Measurements from ENCODE around the gene EDA.

The EDA gene

GRCh38 chrX:70079870-70080269, 464.0 kb downstream of the EDA start:
- Histone ChIP-seq H3K27me3 (ENCODE audit: insufficient read depth, low read length, poor library complexity, severe bottlenecking) (no peaks in the 10 kb centered on the region), H3K79me2 (ENCODE audit: insufficient read depth, low read length) (no peaks in the 10 kb centered on the region), H3K4me1 (ENCODE audit: insufficient read depth, low read length, poor library complexity, severe bottlenecking) (no peaks in the 10 kb centered on the region), H4K20me1 (ENCODE audit: insufficient read depth, low read length, poor library complexity, severe bottlenecking) (no peaks in the 10 kb centered on the region), H3F3A (ENCODE audit: low read depth) (no peaks in the 10 kb centered on the region), H3K9me3 (ENCODE audit: insufficient read depth, low read depth, low read length) (no peaks in the 10 kb centered on the region), H3K4me2 (ENCODE audit: low read depth, low read length, poor library complexity, severe bottlenecking) (no peak overlapping the region), H3K36me3 (ENCODE audit: insufficient read depth, low read length) (no peaks in the 10 kb centered on the region), H2AFZ (ENCODE audit: low read length) (no peak overlapping the region), H3K9ac (ENCODE audit: low read depth, low read length, poor library complexity, severe bottlenecking) (no peak overlapping the region), H3K9me2 (replicated peaks; ENCODE audit: low read depth, low read length) (no peaks in the 10 kb centered on the region), H3K4me3 (ENCODE audit: low read length, poor library complexity, severe bottlenecking) (no peak overlapping the region)
- TF ChIP-seq EZH2phosphoT487 (IDR thresholded peaks at IDR 0.05; ENCODE audit: borderline replicate concordance) (no peak), CTCF (conservative IDR thresholded peaks at IDR 0.05; ENCODE audit: low read length) (no peak)

GRCh38 chrX:70082723-70083122, 466.8 kb downstream of the EDA start:
- Histone ChIP-seq H2AFZ (ENCODE audit: low read length) (no peak overlapping the region), H3K4me3 (ENCODE audit: low read length, poor library complexity, severe bottlenecking) (no peak overlapping the region), H3K36me3 (ENCODE audit: insufficient read depth, low read length) (no peaks in the 10 kb centered on the region), H3K27me3 (ENCODE audit: insufficient read depth, low read length, poor library complexity, severe bottlenecking) (no peaks in the 10 kb centered on the region), H3F3A (ENCODE audit: low read depth) (no peaks in the 10 kb centered on the region), H3K9ac (ENCODE audit: low read depth, low read length, poor library complexity, severe bottlenecking) (no peak overlapping the region), H4K20me1 (ENCODE audit: insufficient read depth, low read length, poor library complexity, severe bottlenecking) (no peaks in the 10 kb centered on the region), H3K4me1 (ENCODE audit: insufficient read depth, low read length, poor library complexity, severe bottlenecking) (no peaks in the 10 kb centered on the region), H3K9me3 (ENCODE audit: insufficient read depth, low read depth, low read length) (no peaks in the 10 kb centered on the region), H3K4me2 (ENCODE audit: low read depth, low read length, poor library complexity, severe bottlenecking) (no peak overlapping the region), H3K9me2 (replicated peaks; ENCODE audit: low read depth, low read length) (no peaks in the 10 kb centered on the region), H3K79me2 (ENCODE audit: insufficient read depth, low read length) (no peaks in the 10 kb centered on the region)
- TF ChIP-seq CTCF (conservative IDR thresholded peaks at IDR 0.05; ENCODE audit: low read length) (no peak), EZH2phosphoT487 (IDR thresholded peaks at IDR 0.05; ENCODE audit: borderline replicate concordance) (no peak)

- Histone ChIP-seq H3F3A (ENCODE audit: low read depth) (no peaks in the 10 kb centered on the region), H3K9me2 (replicated peaks; ENCODE audit: low read depth, low read length) (no peaks in the 10 kb centered on the region), H3K27me3 (ENCODE audit: insufficient read depth, low read length, poor library complexity, severe bottlenecking) (no peaks in the 10 kb centered on the region), H3K36me3 (ENCODE audit: insufficient read depth, low read length) (no peaks in the 10 kb centered on the region), H2AFZ (ENCODE audit: low read length) (no peak overlapping the region), H3K4me1 (ENCODE audit: insufficient read depth, low read length, poor library complexity, severe bottlenecking) (no peaks in the 10 kb centered on the region), H4K20me1 (ENCODE audit: insufficient read depth, low read length, poor library complexity, severe bottlenecking) (no peaks in the 10 kb centered on the region), H3K4me2 (ENCODE audit: low read depth, low read length, poor library complexity, severe bottlenecking) (no peak overlapping the region), H3K9ac (ENCODE audit: low read depth, low read length, poor library complexity, severe bottlenecking) (no peak overlapping the region), H3K4me3 (ENCODE audit: low read length, poor library complexity, severe bottlenecking) (no peak overlapping the region), H3K79me2 (ENCODE audit: insufficient read depth, low read length) (no peaks in the 10 kb centered on the region), H3K9me3 (ENCODE audit: insufficient read depth, low read depth, low read length) (no peaks in the 10 kb centered on the region)
- no peak for TF ChIP-seq CTCF (conservative IDR thresholded peaks at IDR 0.05; ENCODE audit: low read length)
- TF ChIP-seq EZH2phosphoT487 (IDR thresholded peaks at IDR 0.05; ENCODE audit: borderline replicate concordance) = no peak
Measured at GRCh38 chrX:70084592-70085240, 468.8 kb downstream of the EDA start.

All from Loucy (cell line).